Stomach (tissue), 9 donors: ENCODE results near the gene SNX5. TPM values are rescaled to one million over a fixed set of nuclear protein-coding genes. Genes with fewer than 3 reads are reported as not detected.

ENCODE experiments used
- DNase-seq, 2 donors: peaks; one replicate each; pipeline versions ENCODE4 v3.0.0 to v3.0.0-alpha.2; 2013 to 2019
- H3K27ac ChIP-seq, 5 donors: fragments of 200-600 bp in 4 of 5; sonication (generic) in 4 of 5; one replicate each; pipeline ENCODE4 v1.5.1; 2013 to 2019; ENCODE audit warnings: mild to moderate bottlenecking in 1 of 5, moderate library complexity in 1 of 5
- H3K27me3 ChIP-seq, 3 donors: fragments of 200-600 bp; sonication (generic); one replicate each; pipeline ENCODE4 v1.5.1; 2017 to 2019; ENCODE audit warnings: mixed run types in 1 of 3
- H3K36me3 ChIP-seq, 4 donors: fragments of 200-600 bp; sonication (generic); 1 replicate in 3 of 4; 2 replicates in 1 of 4; pipeline ENCODE4 v1.5.1; 2016 to 2019
- H3K4me1 ChIP-seq, 4 donors: fragments of 200-600 bp; sonication (generic); one replicate each; pipeline ENCODE4 v1.5.1; 2016 to 2019
- H3K4me3 ChIP-seq, 4 donors: fragments of 200-600 bp; sonication (generic) in 3 of 4; one replicate each; pipeline ENCODE4 v1.5.1; 2016 to 2019; ENCODE audit warnings: mild to moderate bottlenecking in 1 of 4
- H3K9me3 ChIP-seq, 4 donors: fragments of 200-600 bp; sonication (generic); one replicate each; pipeline ENCODE4 v1.5.1; 2016 to 2019
- EP300 ChIP-seq: sonication (generic); formaldehyde crosslinking; IDR thresholded peaks from one replicate; pipeline ENCODE4 v1.6.1; 2017; ENCODE audit warnings: antibody characterized with exemption
- POLR2A ChIP-seq, 4 donors: fragments of 450-650 bp; IDR thresholded peaks; one replicate each; pipeline ENCODE4 v1.6.1; 2016; ENCODE audit warnings: antibody characterized with exemption in 4 of 4, control low read depth in 2 of 4, mild to moderate bottlenecking in 1 of 4, moderate library complexity in 1 of 4
- POLR2AphosphoS5 ChIP-seq, 3 donors: sonication (generic); formaldehyde crosslinking; IDR thresholded peaks; one replicate each; pipeline ENCODE4 v1.6.1; 2016; ENCODE audit warnings: antibody characterized with exemption in 3 of 3
- WGBS, 5 donors: extraction: QIAGEN DNeasy Blood & Tissue Kit in 3 of 5; methylation state at CpG; one replicate each; pipeline versions ENCODE4 v1.1.5 to v1.1.7; 2013 to 2018; 5-methylcytosine and 5-hydroxymethylcytosine counted together
- intact Hi-C: fragments of 100-400 bp; cut with DNase I; formaldehyde crosslinking; loops from one replicate; pipeline ENCODE4 v1.15.1; 2023; ENCODE audit warnings: low total_unique reads
- polyA plus RNA-seq, 3 donors: library from polyadenylated mRNA; stranded (reverse); fragments of 200-250 nt; gene quantifications; one replicate each; pipeline ENCODE4 v1.2.3, GENCODE V29; 2013
- total RNA-seq, 5 donors: library from RNA; depleted of rRNA; stranded (reverse); fragments of >200 nt; gene quantifications; one replicate each; pipeline versions ENCODE4 v1.1.0 to v1.2.3, GENCODE V29; 2014 to 2016
- TF ChIP-seq, protein P1 (sequence below), 7 experiments: fragments of 450-650 bp in 4 of 7; fragments of 200-600 bp in 3 of 7; sonication (generic) in 3 of 7; IDR thresholded peaks; one replicate each; pipeline ENCODE4 v1.5.1; 2016 to 2019; ENCODE audit warnings: antibody characterized with exemption in 7 of 7, control low read depth in 2 of 7, mild to moderate bottlenecking in 1 of 7
- donor health status: healthy with polysubstance abuse.
- donor health status: Bipolar disorder and iron deficiency.
- donor health status: healthy.

SNX5 gene
- total and polyA plus RNA-seq, 8 donors: 47.3 to 202 (median 103) TPM

GRCh38 chr20:17936761-17937732 lies 31.5 kb downstream of the SNX5 start:
- peak; percentile 76 to 89 for DNase-seq
- H3K36me3 ChIP-seq: peaks cover 3 to 22% (median 19%) of the 10 kb centered on the region in 4 donors
- H3K27ac ChIP-seq: peak overlapping the region; percentile 43 to 78 (median 76)
- no peaks in the 10 kb centered on the region for H3K9me3 ChIP-seq
- H3K4me3 ChIP-seq: no peak overlapping the region
- intact Hi-C loops: no loop called here
- peaks cover 33 to 50% (median 41%) of the 10 kb centered on the region in 4 donors for H3K4me1 ChIP-seq
- no peaks in the 10 kb centered on the region for H3K27me3 ChIP-seq
- WGBS, 5 donors: 33 to 39% (median 36%) methylated on average over 19 of the region's 19 CpGs
- TF ChIP-seq POLR2A (IDR thresholded peaks at IDR 0.05) (no peak), EP300 (no peak), POLR2AphosphoS5 (IDR thresholded peaks at IDR 0.05) (peak in 1 of 3 donors; percentile 61)
- TF ChIP-seq, protein P1, sequence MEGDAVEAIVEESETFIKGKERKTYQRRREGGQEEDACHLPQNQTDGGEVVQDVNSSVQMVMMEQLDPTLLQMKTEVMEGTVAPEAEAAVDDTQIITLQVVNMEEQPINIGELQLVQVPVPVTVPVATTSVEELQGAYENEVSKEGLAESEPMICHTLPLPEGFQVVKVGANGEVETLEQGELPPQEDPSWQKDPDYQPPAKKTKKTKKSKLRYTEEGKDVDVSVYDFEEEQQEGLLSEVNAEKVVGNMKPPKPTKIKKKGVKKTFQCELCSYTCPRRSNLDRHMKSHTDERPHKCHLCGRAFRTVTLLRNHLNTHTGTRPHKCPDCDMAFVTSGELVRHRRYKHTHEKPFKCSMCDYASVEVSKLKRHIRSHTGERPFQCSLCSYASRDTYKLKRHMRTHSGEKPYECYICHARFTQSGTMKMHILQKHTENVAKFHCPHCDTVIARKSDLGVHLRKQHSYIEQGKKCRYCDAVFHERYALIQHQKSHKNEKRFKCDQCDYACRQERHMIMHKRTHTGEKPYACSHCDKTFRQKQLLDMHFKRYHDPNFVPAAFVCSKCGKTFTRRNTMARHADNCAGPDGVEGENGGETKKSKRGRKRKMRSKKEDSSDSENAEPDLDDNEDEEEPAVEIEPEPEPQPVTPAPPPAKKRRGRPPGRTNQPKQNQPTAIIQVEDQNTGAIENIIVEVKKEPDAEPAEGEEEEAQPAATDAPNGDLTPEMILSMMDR (IDR thresholded peaks at IDR 0.05): no peak

DNA sequence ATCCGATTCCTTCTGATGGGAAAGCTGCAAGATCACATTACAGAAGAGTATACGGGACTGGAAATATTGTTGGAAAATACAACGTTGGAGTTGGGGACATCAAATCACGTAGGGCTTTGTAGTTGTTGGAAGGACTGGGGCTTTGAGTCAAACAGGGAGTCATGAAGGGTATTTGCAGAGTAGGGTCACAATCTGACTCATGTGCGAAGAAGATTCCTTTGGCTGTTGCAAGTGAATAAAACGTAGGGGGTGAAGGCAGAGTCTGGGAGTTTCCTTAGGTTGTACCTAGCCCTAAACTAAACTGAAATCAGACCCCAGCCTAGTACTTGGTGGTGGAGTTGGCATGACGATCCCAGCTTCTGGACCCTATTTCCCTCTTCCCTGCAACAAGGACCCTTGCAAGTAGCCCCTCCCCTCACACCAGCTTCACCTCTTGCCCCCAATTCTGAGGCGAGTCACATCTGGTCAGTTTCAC lies 32.3 kb downstream of the SNX5 start:
- Histone ChIP-seq H3K27ac (peak overlapping the region; percentile 43 to 78 (median 76)), H3K27me3 (no peaks in the 10 kb centered on the region), H3K4me1 (peaks cover 33 to 50% (median 41%) of the 10 kb centered on the region in 4 donors), H3K36me3 (peaks cover 0 to 14% (median 12%) of the 10 kb centered on the region in 4 donors), H3K4me3 (no peak overlapping the region), H3K9me3 (peaks cover 0 to 3% (median 0%) of the 10 kb centered on the region in 4 donors)
- DNase-seq: no peak
- intact Hi-C loops: no loop called here
- 47 to 69% (median 64%) methylated on average over 8 of the region's 8 CpGs for whole genome bisulfite sequencing, 5 donors
- TF ChIP-seq POLR2AphosphoS5 (IDR thresholded peaks at IDR 0.05) (no peak), EP300 (no peak), POLR2A (IDR thresholded peaks at IDR 0.05) (no peak)
- TF ChIP-seq, protein P1 (IDR thresholded peaks at IDR 0.05): no peak

- Histone ChIP-seq H3K27ac (peak overlapping the region; percentile 28 to 78 (median 76)), H3K4me1 (peaks cover 33 to 50% (median 41%) of the 10 kb centered on the region in 4 donors), H3K27me3 (no peaks in the 10 kb centered on the region), H3K4me3 (no peak overlapping the region), H3K9me3 (peaks cover 0 to 5% (median 0%) of the 10 kb centered on the region in 4 donors), H3K36me3 (peaks cover 0 to 9% (median 6%) of the 10 kb centered on the region in 4 donors)
- intact Hi-C loops: no loop called here
- DNase-seq: no peak
- TF ChIP-seq POLR2A (IDR thresholded peaks at IDR 0.05): no peak
- 73 to 74% (median 73%) methylated on average over 9 of the region's 9 CpGs for WGBS, 5 donors
Measured at GRCh38 chr20:17935761-17936160, 32.8 kb downstream of the SNX5 start.

- Histone ChIP-seq H3K36me3 (peaks cover 0 to 3% (median under 1%) of the 10 kb centered on the region in 4 donors), H3K27me3 (no peaks in the 10 kb centered on the region), H3K4me3 (no peak overlapping the region), H3K4me1 (peaks cover 33 to 47% (median 41%) of the 10 kb centered on the region in 4 donors), H3K9me3 (peaks cover 0 to 5% (median 0%) of the 10 kb centered on the region in 4 donors), H3K27ac (peak overlapping the region in 2 of 5 donors; percentile 5 to 76)
- WGBS, 5 donors: 92 to 98% (median 95%) methylated on average over 3 of the region's 3 CpGs
- intact Hi-C loops: no loop called here
- no peak for DNase-seq
- TF ChIP-seq, protein P1 (IDR thresholded peaks at IDR 0.05): no peak
- TF ChIP-seq POLR2A (IDR thresholded peaks at IDR 0.05): no peak
Measured at GRCh38 chr20:17935186-17935585, 33.4 kb downstream of the SNX5 start.
